GM12878 (cell line): ENCODE measurements around the gene GALNT17. TPM values are rescaled to one million over a fixed set of nuclear protein-coding genes. Genes with fewer than 3 reads are reported as not detected.

Experiments used
- ATAC-seq: fragments of 200-7000 bp; cut with Tn5 transposase; 3 replicates; pipeline ENCODE4 v1.9.1; 2020; ENCODE audit warnings: mild to moderate bottlenecking, moderate library complexity
- BruUV-seq: library from RNA; stranded (reverse); fragments of 400-500 nt; replicated peaks from 2 replicates; lab custom pipeline; 2021; lab: Mats Ljungman, UMichigan
- CTCF ChIA-PET: fragments of 300-600 bp; sonication (Branson Sonifier 250); formaldehyde crosslinking; extraction: SDS; loops from one replicate; lab custom pipeline; 2021; ENCODE audit warnings: inconsistent platforms; lab: Yijun Ruan, JAX
- POLR2A ChIA-PET: fragments of 350-600 bp; formaldehyde crosslinking; extraction: SDS; loops from one replicate; lab custom pipeline; 2021; ENCODE audit warnings: inconsistent platforms; lab: Charles Lee
- RAD21 ChIA-PET: fragments of 300-600 bp; sonication (Branson Sonifier 250); formaldehyde crosslinking; loops from one replicate; lab custom pipeline; 2023; ENCODE audit warnings: antibody characterized with exemption; ENCODE audit not compliant: unreplicated experiment; lab: Charles Lee
- SMC1A ChIA-PET: fragments of 300-600 bp; sonication (Branson Sonifier 250); formaldehyde crosslinking; loops from one replicate; lab custom pipeline; 2023; ENCODE audit not compliant: unreplicated experiment, uncharacterized antibody; lab: Charles Lee
- DNase-seq: peaks from one replicate; pipeline ENCODE4 v3.0.0-alpha.2; 2011; ENCODE audit warnings: low read depth, low spot score
- FAIRE-seq: peaks from 3 replicates; lab custom pipeline; 2011; peaks lifted over from hg19 to GRCh38; lab: Jason Lieb, UNC
- H2AFZ ChIP-seq: 2 replicates; pipeline ENCODE4 v1.6.0; 2011; ENCODE audit warnings: low read depth, low read length, control low read depth; ENCODE audit not compliant: control insufficient read depth
- H3K27ac ChIP-seq: 2 replicates; pipeline ENCODE4 v1.5.1; 2011; ENCODE audit warnings: control low read depth; ENCODE audit not compliant: control insufficient read depth, insufficient read depth
- H3K27me3 ChIP-seq, 2 experiments: replicated peaks in 1 of 2; 2 replicates each; pipeline versions ENCODE4 v1.6.0 to v1.6.1; 2011; ENCODE audit warnings: low read length in 1 of 2; ENCODE audit not compliant: control insufficient read depth in 2 of 2, insufficient read depth in 2 of 2
- H3K36me3 ChIP-seq, 2 experiments: 2 replicates each; pipeline ENCODE4 v1.5.1; 2011; ENCODE audit warnings: low read length in 1 of 2; ENCODE audit not compliant: control insufficient read depth in 2 of 2, insufficient read depth in 2 of 2
- H3K4me1 ChIP-seq: 2 replicates; pipeline ENCODE4 v1.6.1; 2011; ENCODE audit warnings: mild to moderate bottlenecking, low read length, moderate library complexity, mixed read lengths; ENCODE audit not compliant: control insufficient read depth, insufficient read depth
- H3K4me2 ChIP-seq: 2 replicates; pipeline ENCODE4 v1.6.0; 2011; ENCODE audit warnings: control low read depth; ENCODE audit not compliant: control insufficient read depth, insufficient read depth
- H3K4me3 ChIP-seq: fragments of 200-600 bp; sonication (generic); 2 replicates; pipeline ENCODE4 v1.5.1; 2016
- H3K79me2 ChIP-seq: 2 replicates; pipeline ENCODE4 v1.6.0; 2011; ENCODE audit warnings: low read length; ENCODE audit not compliant: control insufficient read depth, insufficient read depth
- H3K9ac ChIP-seq: 2 replicates; pipeline ENCODE4 v1.8.0; 2011; ENCODE audit warnings: low read length, control low read depth, mixed read lengths; ENCODE audit not compliant: control insufficient read depth, insufficient read depth
- H3K9me3 ChIP-seq: replicated peaks from 3 replicates; pipeline ENCODE4 v1.5.1; 2011; ENCODE audit warnings: mild to moderate bottlenecking, low read length; ENCODE audit not compliant: control insufficient read depth, insufficient read depth
- H4K20me1 ChIP-seq: 2 replicates; pipeline ENCODE4 v1.6.0; 2011; ENCODE audit not compliant: control insufficient read depth, insufficient read depth
- ATF2 ChIP-seq: IDR thresholded peaks from 2 replicates; pipeline ENCODE4 v1.6.1; 2012; ENCODE audit warnings: low read length, inconsistent platforms
- E2F8 ChIP-seq: fragments of 450-650 bp; IDR thresholded peaks from 2 replicates; pipeline ENCODE4 v1.6.1; 2018; ENCODE audit warnings: mild to moderate bottlenecking, low read depth, moderate library complexity; ENCODE audit not compliant: partially characterized antibody
- ELK1 ChIP-seq: IDR thresholded peaks from 2 replicates; pipeline ENCODE4 v1.6.1; 2012; ENCODE audit warnings: low read depth, low read length, improper control_type of control experiment
- NR2C1 ChIP-seq: fragments of 450-650 bp; IDR thresholded peaks from 2 replicates; pipeline ENCODE4 v1.6.1; 2017; ENCODE audit warnings: antibody characterized with exemption, mild to moderate bottlenecking, moderate library complexity
- PML ChIP-seq: IDR thresholded peaks from 2 replicates; pipeline ENCODE4 v1.6.1; 2012; ENCODE audit warnings: low read length, inconsistent platforms
- POLR2A ChIP-seq: IDR thresholded peaks from 2 replicates; pipeline ENCODE4 v1.6.1; 2011; ENCODE audit warnings: low read depth, mild to moderate bottlenecking, low read length
- RB1 ChIP-seq: fragments of 450-650 bp; formaldehyde crosslinking; IDR thresholded peaks from 2 replicates; pipeline ENCODE4 v1.6.1; 2017; ENCODE audit warnings: mild to moderate bottlenecking, borderline replicate concordance
- RUNX3 ChIP-seq: IDR thresholded peaks from 2 replicates; pipeline ENCODE4 v1.6.1; 2012; ENCODE audit warnings: low read length, inconsistent platforms
- SIX5 ChIP-seq: IDR thresholded peaks from 2 replicates; pipeline ENCODE4 v1.6.1; 2011; ENCODE audit warnings: mild to moderate bottlenecking, low read depth, low read length, moderate library complexity; ENCODE audit not compliant: severe bottlenecking
- STAT3 ChIP-seq: IDR thresholded peaks from 2 replicates; pipeline ENCODE4 v1.6.1; 2011; ENCODE audit warnings: low read depth, low read length, improper control_type of control experiment
- USF2 ChIP-seq: IDR thresholded peaks from 2 replicates; pipeline ENCODE4 v1.6.1; 2011; ENCODE audit warnings: low read depth, low read length, improper control_type of control experiment, borderline replicate concordance
- WGBS: methylation state at CpG from one replicate; pipeline ENCODE4 v1.1.6; 2016; ENCODE audit warnings: low lambda C conversion rate; ENCODE audit not compliant: insufficient replicate concordance, insufficient coverage; ENCODE audit errors: missing lambda C conversion rate; 5-methylcytosine and 5-hydroxymethylcytosine counted together
- in situ Hi-C: fragments of 300-500 bp; cut with MboI; formaldehyde crosslinking; loops from 9 replicates; pipeline ENCODE4 v1.14.3; 2018; ENCODE audit warnings: mixed read lengths
- intact Hi-C: fragments of 100-400 bp; cut with micrococcal nuclease; formaldehyde crosslinking; loops from one replicate; pipeline ENCODE4 v1.14.2; 2022; ENCODE audit not compliant: unreplicated experiment
- polyA plus RNA-seq, 11 experiments: library from polyadenylated mRNA; depleted of rRNA in 4 of 11; unstranded in 6 of 11; stranded (reverse) in 5 of 11; fragments of >200 nt; fragmentation: Nextera tagmentation in 4 of 11; fragmentation: Illumina TruSeq in 1 of 11; extraction: Ambion mirVana in 4 of 11; extraction: Trizol in 1 of 11; gene quantifications; 1 replicate in 1 of 11; 2 replicates in 10 of 11; pipeline versions ENCODE4 v1.2.1 to v1.2.3, GENCODE V29; 2011 to 2016; ENCODE audit warnings: inconsistent platforms in 2 of 11, missing spikeins in 2 of 11, low read depth in 1 of 11
- total RNA-seq, 4 experiments: library from RNA; depleted of rRNA in 3 of 4; stranded (reverse); fragments of >200 nt in 3 of 4; fragmentation: Illumina TruSeq in 1 of 4; extraction: Trizol in 1 of 4; gene quantifications; 2 replicates each; pipeline versions ENCODE4 v1.2.1 to v1.2.3, GENCODE V29; 2013 to 2021

The GALNT17 gene
- total and polyA plus RNA-seq, 10 of the 15 experiments (the other 5 are each of a cell fraction or from before 2014, with no cell fraction given) = 0.12 to 0.15 TPM; not detected in 8

GRCh38 chr7:71659622-71660021 lies 527.7 kb downstream of the GALNT17 start:
- Histone ChIP-seq H2AFZ (no peak overlapping the region), H4K20me1 (no peaks in the 10 kb centered on the region), H3K36me3 (no peaks in the 10 kb centered on the region), H3K9ac (no peak overlapping the region), H3K27me3 (no peaks in the 10 kb centered on the region), H3K4me3 (no peak overlapping the region), H3K4me2 (no peak overlapping the region), H3K4me1 (no peaks in the 10 kb centered on the region), H3K27ac (no peak overlapping the region), H3K79me2 (no peaks in the 10 kb centered on the region), H3K9me3 (no peaks in the 10 kb centered on the region; the same call in 2 of the 3 replicates)
- ATAC-seq (no peak), DNase-seq (no peak), FAIRE-seq (no peak)
- intact Hi-C loops = no loop called here
- WGBS = 0% methylated on average over 2 of the region's 2 CpGs
- no TSS peak for BruUV-seq
- ChIA-PET POLR2A (no interaction called here), RAD21 (no interaction called here), CTCF (no interaction called here), SMC1A (no interaction called here)
- in situ Hi-C loops = no loop called here
- TF ChIP-seq USF2 (no peak), RB1 (no peak), PML (no peak), NR2C1 (no peak), STAT3 (no peak), RUNX3 (no peak), ELK1 (no peak), E2F8 (no peak), POLR2A (no peak), ATF2 (no peak), SIX5 (no peak)
